ENCODE data around the gene CST9L. TPM values are rescaled to one million over a fixed set of nuclear protein-coding genes. Genes with fewer than 3 reads are reported as not detected.

The CST9L gene
- total and polyA plus RNA-seq, 10 of the 15 experiments (the other 5 are each of a cell fraction or from before 2014, with no cell fraction given): not detected

DNA sequence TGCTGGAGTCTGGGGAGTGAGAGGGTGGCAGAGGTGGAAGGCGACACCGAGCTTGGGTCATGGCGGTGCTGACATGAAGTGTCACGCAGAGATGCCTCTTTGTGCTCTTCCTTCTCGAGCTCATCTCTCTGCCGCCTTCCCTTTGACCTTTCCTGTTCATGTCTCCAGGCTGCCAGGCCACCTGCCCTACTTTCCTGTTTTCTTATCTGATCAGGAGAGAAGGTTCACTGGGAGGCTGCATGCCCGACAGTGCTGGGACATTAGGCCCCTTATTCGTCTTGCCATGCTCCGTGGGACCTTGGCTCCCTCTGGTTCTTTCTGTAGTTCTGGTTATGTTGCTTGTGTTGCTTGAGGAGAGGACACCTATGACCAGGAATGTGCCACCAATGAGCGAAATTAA, 44.1 kb downstream of the CST9L start:
- Histone ChIP-seq H3K36me3 (ENCODE audit: control insufficient read depth in 2 of 2, insufficient read depth in 2 of 2, low read length in 1 of 2) (no peaks in the 10 kb centered on the region), H3K4me3 (no peak overlapping the region), H3K27ac (ENCODE audit: control insufficient read depth, insufficient read depth) (no peak overlapping the region), H4K20me1 (ENCODE audit: control insufficient read depth, insufficient read depth) (no peaks in the 10 kb centered on the region), H2AFZ (ENCODE audit: control insufficient read depth, low read depth, low read length) (no peak overlapping the region), H3K4me2 (ENCODE audit: control insufficient read depth, insufficient read depth) (no peak overlapping the region), H3K9me3 (replicated peaks; ENCODE audit: control insufficient read depth, insufficient read depth, low read length) (peaks cover 2% of the 10 kb centered on the region; the same call in 2 of the 3 replicates), H3K27me3 (replicated peaks in 1 of 2; ENCODE audit: control insufficient read depth in 2 of 2, insufficient read depth in 2 of 2, low read length in 1 of 2) (no peaks in the 10 kb centered on the region; a peak in 2 of 4 replicates), H3K4me1 (ENCODE audit: control insufficient read depth, insufficient read depth, low read length) (no peaks in the 10 kb centered on the region), H3K79me2 (ENCODE audit: control insufficient read depth, insufficient read depth, low read length) (no peaks in the 10 kb centered on the region), H3K9ac (ENCODE audit: control insufficient read depth, insufficient read depth, low read length) (no peak overlapping the region)
- ATAC-seq (no peak), DNase-seq (ENCODE audit: low read depth, low spot score) (no peak), FAIRE-seq (no peak)
- ChIA-PET POLR2A (no interaction called here), SMC1A (ENCODE audit: uncharacterized antibody, unreplicated experiment) (no interaction called here), CTCF (no interaction called here), RAD21 (ENCODE audit: unreplicated experiment) (no interaction called here)
- in situ Hi-C loops (cut with MboI): no loop called here
- TF ChIP-seq NRF1 (conservative IDR thresholded peaks at IDR 0.05; ENCODE audit: low read depth, low read length) (no peak), SREBF1 (IDR thresholded peaks at IDR 0.05; ENCODE audit: low read length) (no peak), SP1 (IDR thresholded peaks at IDR 0.05; ENCODE audit: low read depth, low read length) (no peak), SMARCA5 (IDR thresholded peaks at IDR 0.05) (no peak)
- intact Hi-C loops (cut with micrococcal nuclease; ENCODE audit: unreplicated experiment): no loop called here
- WGBS (ENCODE audit: insufficient coverage, insufficient replicate concordance, low lambda C conversion rate, missing lambda C conversion rate): 29% methylated on average over 10 of the region's 10 CpGs
- BruUV-seq (replicated peaks): no TSS peak

DNA sequence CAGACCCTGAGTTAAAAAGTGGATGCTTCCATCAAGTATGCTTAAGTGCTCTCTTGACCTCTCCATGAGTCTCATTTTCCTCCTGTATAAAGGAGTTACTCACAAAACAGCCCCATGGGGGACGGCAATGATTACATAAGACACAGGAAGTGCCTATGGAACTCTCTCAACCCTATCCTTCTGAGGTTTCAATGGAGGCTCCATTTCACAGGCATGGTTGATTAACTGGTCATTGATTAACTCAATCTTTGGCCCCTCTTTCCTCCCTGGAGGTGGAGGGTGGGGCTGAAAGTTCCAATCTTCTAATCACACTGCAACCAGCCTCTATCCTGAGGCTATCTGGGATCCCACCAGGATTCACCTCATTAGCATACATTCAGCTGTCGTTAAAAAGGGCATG, 48.1 kb downstream of the CST9L start:
- WGBS (ENCODE audit: insufficient coverage, insufficient replicate concordance, low lambda C conversion rate, missing lambda C conversion rate): 61% methylated on average over 2 of the region's 2 CpGs
- no TSS peak for BruUV-seq (replicated peaks)
- in situ Hi-C loops (cut with MboI) (no loop called here), intact Hi-C loops (cut with micrococcal nuclease; ENCODE audit: unreplicated experiment) (no loop called here)
- ATAC-seq: peak; percentile 33; the same call in 1 of the 3 replicates
- H3K79me2 ChIP-seq (ENCODE audit: control insufficient read depth, insufficient read depth, low read length): no peaks in the 10 kb centered on the region
- H3K27me3 ChIP-seq (replicated peaks in 1 of 2; ENCODE audit: control insufficient read depth in 2 of 2, insufficient read depth in 2 of 2, low read length in 1 of 2): no peaks in the 10 kb centered on the region; a peak in 2 of 4 replicates
- no peak for FAIRE-seq
- no peak for DNase-seq (ENCODE audit: low read depth, low spot score)
- RAD21 ChIA-PET (ENCODE audit: unreplicated experiment): no interaction called here
- TF ChIP-seq, protein P1, sequence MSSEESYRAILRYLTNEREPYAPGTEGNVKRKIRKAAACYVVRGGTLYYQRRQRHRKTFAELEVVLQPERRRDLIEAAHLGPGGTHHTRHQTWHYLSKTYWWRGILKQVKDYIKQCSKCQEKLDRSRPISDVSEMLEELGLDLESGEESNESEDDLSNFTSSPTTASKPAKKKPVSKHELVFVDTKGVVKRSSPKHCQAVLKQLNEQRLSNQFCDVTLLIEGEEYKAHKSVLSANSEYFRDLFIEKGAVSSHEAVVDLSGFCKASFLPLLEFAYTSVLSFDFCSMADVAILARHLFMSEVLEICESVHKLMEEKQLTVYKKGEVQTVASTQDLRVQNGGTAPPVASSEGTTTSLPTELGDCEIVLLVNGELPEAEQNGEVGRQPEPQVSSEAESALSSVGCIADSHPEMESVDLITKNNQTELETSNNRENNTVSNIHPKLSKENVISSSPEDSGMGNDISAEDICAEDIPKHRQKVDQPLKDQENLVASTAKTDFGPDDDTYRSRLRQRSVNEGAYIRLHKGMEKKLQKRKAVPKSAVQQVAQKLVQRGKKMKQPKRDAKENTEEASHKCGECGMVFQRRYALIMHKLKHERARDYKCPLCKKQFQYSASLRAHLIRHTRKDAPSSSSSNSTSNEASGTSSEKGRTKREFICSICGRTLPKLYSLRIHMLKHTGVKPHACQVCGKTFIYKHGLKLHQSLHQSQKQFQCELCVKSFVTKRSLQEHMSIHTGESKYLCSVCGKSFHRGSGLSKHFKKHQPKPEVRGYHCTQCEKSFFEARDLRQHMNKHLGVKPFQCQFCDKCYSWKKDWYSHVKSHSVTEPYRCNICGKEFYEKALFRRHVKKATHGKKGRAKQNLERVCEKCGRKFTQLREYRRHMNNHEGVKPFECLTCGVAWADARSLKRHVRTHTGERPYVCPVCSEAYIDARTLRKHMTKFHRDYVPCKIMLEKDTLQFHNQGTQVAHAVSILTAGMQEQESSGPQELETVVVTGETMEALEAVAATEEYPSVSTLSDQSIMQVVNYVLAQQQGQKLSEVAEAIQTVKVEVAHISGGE (CRISPR knock-in tag; IDR thresholded peaks at IDR 0.05): no peak
- TF ChIP-seq IKZF2 (IDR thresholded peaks at IDR 0.05): no peak
- no peak for TF ChIP-seq SUZ12 (IDR thresholded peaks at IDR 0.05; ENCODE audit: unreplicated experiment)
- no peak for TF ChIP-seq REST (IDR thresholded peaks at IDR 0.05; ENCODE audit: low read depth, low read length)
- TF ChIP-seq CBX3 (IDR thresholded peaks at IDR 0.05; ENCODE audit: borderline replicate concordance, low read depth): no peak
- TF ChIP-seq SPI1 (IDR thresholded peaks at IDR 0.05; ENCODE audit: borderline replicate concordance, insufficient read depth, low read depth, low read length): no peak
- TF ChIP-seq ZNF274 (IDR thresholded peaks at IDR 0.05; ENCODE audit: insufficient read depth, insufficient read length): no peak
- POLR2A ChIA-PET: no interaction called here
- H4K20me1 ChIP-seq (ENCODE audit: control insufficient read depth, insufficient read depth): no peaks in the 10 kb centered on the region
- no peak overlapping the region for H3K27ac ChIP-seq (ENCODE audit: control insufficient read depth, insufficient read depth)
- no peak overlapping the region for H2AFZ ChIP-seq (ENCODE audit: control insufficient read depth, low read depth, low read length)
- H3K9me3 ChIP-seq (replicated peaks; ENCODE audit: control insufficient read depth, insufficient read depth, low read length): no peaks in the 10 kb centered on the region; the same call in 2 of the 3 replicates
- no peaks in the 10 kb centered on the region for H3K4me1 ChIP-seq (ENCODE audit: control insufficient read depth, insufficient read depth, low read length)
- CTCF ChIA-PET: interaction anchor here (0.7 kb wide), 1 partner anchor 1614 kb away, joined by 3 read pairs; no protein-coding TSS in a partner anchor
- SMC1A ChIA-PET (ENCODE audit: uncharacterized antibody, unreplicated experiment): no interaction called here
- no peak overlapping the region for H3K9ac ChIP-seq (ENCODE audit: control insufficient read depth, insufficient read depth, low read length)
- no peak overlapping the region for H3K4me2 ChIP-seq (ENCODE audit: control insufficient read depth, insufficient read depth)
- H3K4me3 ChIP-seq: no peak overlapping the region
- H3K36me3 ChIP-seq (ENCODE audit: control insufficient read depth in 2 of 2, insufficient read depth in 2 of 2, low read length in 1 of 2): no peaks in the 10 kb centered on the region
